ENCODE data around the gene ADAMTS17.

GRCh38 chr15:100005013-100005412 is 336.8 kb downstream of the ADAMTS17 start:
- no peak for TF ChIP-seq CTCF (IDR thresholded peaks at IDR 0.05)
- TF ChIP-seq POLR2A (IDR thresholded peaks at IDR 0.05): no peak
